ENCODE results near the gene FUT8. TPM values are rescaled to one million over a fixed set of nuclear protein-coding genes. Genes with fewer than 3 reads are reported as not detected.

FUT8 gene
- total RNA-seq, 1 experiment from 2014 or later, result 42.3 TPM

- no peak for TF ChIP-seq ZBTB33 (IDR thresholded peaks at IDR 0.05; ENCODE audit: extremely low read depth, insufficient replicate concordance, low read length)
- TF ChIP-seq SP1 (IDR thresholded peaks at IDR 0.05; ENCODE audit: low read depth), result no peak
Observed at GRCh38 chr14:65628664-65629063, 216.1 kb downstream of the FUT8 start (continued).

GRCh38 chr14:65631040-65631439, 218.5 kb downstream of the FUT8 start:
- ChIA-PET CTCF (interaction anchor here (0.7 kb wide), 1 partner anchor 9 kb away, joined by 3 read pairs; no protein-coding TSS in a partner anchor), RAD21 (ENCODE audit: low non-redundant PET in 1 of 2, low total read pairs in 2 of 2, uncharacterized antibody in 2 of 2, unreplicated experiment in 2 of 2) (no interaction called here), POLR2A (no interaction called here)
- Histone ChIP-seq H3K4me2 (ENCODE audit: low read length) (no peak overlapping the region), H4K20me1 (ENCODE audit: insufficient read depth) (no peaks in the 10 kb centered on the region), H3K79me2 (ENCODE audit: insufficient read depth, low read length) (no peaks in the 10 kb centered on the region), H3K4me1 (ENCODE audit: control insufficient read depth in 1 of 2, insufficient read depth in 2 of 2, low read length in 2 of 2) (no peaks in the 10 kb centered on the region), H3K4me3 (replicated peaks in 1 of 2; ENCODE audit: low read depth in 1 of 2, low read length in 2 of 2) (no peak overlapping the region), H3K27me3 (ENCODE audit: insufficient read depth, low read length) (no peaks in the 10 kb centered on the region), H3K9me3 (ENCODE audit: control insufficient read depth in 1 of 2, insufficient read depth in 1 of 2, low read depth in 1 of 2, low read length in 2 of 2) (no peaks in the 10 kb centered on the region), H3K36me3 (ENCODE audit: control insufficient read depth in 1 of 2, insufficient read depth in 2 of 2, low read length in 2 of 2) (no peaks in the 10 kb centered on the region), H3K9me2 (ENCODE audit: insufficient read depth) (no peaks in the 10 kb centered on the region), H3K9ac (ENCODE audit: low read length) (no peak overlapping the region), H2AFZ (ENCODE audit: low read depth, low read length, poor library complexity, severe bottlenecking) (no peak overlapping the region), H3K27ac (ENCODE audit: low read depth, low read length) (no peak overlapping the region)
- TF ChIP-seq JUND (IDR thresholded peaks at IDR 0.05) (no peak), EZH2 (IDR thresholded peaks at IDR 0.05) (no peak), ELF1 (IDR thresholded peaks at IDR 0.05; ENCODE audit: borderline replicate concordance, low read depth) (no peak), ZFX (IDR thresholded peaks at IDR 0.05) (no peak), EZH2phosphoT487 (IDR thresholded peaks at IDR 0.05; ENCODE audit: borderline replicate concordance) (no peak), CEBPB (IDR thresholded peaks at IDR 0.05; ENCODE audit: low read depth) (no peak), ZNF274 (IDR thresholded peaks at IDR 0.05; ENCODE audit: low read depth, low read length) (no peak), POLR2AphosphoS5 (IDR thresholded peaks at IDR 0.05; ENCODE audit: low read depth, low read length) (no peak), SP1 (IDR thresholded peaks at IDR 0.05; ENCODE audit: low read depth) (no peak), ZBTB33 (IDR thresholded peaks at IDR 0.05; ENCODE audit: extremely low read depth, insufficient replicate concordance, low read length) (no peak), TCF7L2 (IDR thresholded peaks at IDR 0.05; ENCODE audit: borderline replicate concordance, extremely low read depth, insufficient read depth, insufficient read length) (no peak), POLR2A (IDR thresholded peaks at IDR 0.05; ENCODE audit: borderline replicate concordance, extremely low read depth, insufficient read depth, insufficient read length) (no peak), SRF (IDR thresholded peaks at IDR 0.05; ENCODE audit: low read depth) (no peak), YY1 (IDR thresholded peaks at IDR 0.05; ENCODE audit: extremely low read depth, insufficient replicate concordance, low read depth, low read length) (no peak), SIN3A (IDR thresholded peaks at IDR 0.05; ENCODE audit: low read depth) (no peak), FOSL1 (IDR thresholded peaks at IDR 0.05; ENCODE audit: low read depth) (no peak)
- TF ChIP-seq, protein P1, sequence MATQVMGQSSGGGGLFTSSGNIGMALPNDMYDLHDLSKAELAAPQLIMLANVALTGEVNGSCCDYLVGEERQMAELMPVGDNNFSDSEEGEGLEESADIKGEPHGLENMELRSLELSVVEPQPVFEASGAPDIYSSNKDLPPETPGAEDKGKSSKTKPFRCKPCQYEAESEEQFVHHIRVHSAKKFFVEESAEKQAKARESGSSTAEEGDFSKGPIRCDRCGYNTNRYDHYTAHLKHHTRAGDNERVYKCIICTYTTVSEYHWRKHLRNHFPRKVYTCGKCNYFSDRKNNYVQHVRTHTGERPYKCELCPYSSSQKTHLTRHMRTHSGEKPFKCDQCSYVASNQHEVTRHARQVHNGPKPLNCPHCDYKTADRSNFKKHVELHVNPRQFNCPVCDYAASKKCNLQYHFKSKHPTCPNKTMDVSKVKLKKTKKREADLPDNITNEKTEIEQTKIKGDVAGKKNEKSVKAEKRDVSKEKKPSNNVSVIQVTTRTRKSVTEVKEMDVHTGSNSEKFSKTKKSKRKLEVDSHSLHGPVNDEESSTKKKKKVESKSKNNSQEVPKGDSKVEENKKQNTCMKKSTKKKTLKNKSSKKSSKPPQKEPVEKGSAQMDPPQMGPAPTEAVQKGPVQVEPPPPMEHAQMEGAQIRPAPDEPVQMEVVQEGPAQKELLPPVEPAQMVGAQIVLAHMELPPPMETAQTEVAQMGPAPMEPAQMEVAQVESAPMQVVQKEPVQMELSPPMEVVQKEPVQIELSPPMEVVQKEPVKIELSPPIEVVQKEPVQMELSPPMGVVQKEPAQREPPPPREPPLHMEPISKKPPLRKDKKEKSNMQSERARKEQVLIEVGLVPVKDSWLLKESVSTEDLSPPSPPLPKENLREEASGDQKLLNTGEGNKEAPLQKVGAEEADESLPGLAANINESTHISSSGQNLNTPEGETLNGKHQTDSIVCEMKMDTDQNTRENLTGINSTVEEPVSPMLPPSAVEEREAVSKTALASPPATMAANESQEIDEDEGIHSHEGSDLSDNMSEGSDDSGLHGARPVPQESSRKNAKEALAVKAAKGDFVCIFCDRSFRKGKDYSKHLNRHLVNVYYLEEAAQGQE (IDR thresholded peaks at IDR 0.05; ENCODE audit: low read depth), result no peak
- TF ChIP-seq, protein P2, sequence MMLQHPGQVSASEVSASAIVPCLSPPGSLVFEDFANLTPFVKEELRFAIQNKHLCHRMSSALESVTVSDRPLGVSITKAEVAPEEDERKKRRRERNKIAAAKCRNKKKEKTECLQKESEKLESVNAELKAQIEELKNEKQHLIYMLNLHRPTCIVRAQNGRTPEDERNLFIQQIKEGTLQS (IDR thresholded peaks at IDR 0.05), result no peak
- TF ChIP-seq, protein P3, sequence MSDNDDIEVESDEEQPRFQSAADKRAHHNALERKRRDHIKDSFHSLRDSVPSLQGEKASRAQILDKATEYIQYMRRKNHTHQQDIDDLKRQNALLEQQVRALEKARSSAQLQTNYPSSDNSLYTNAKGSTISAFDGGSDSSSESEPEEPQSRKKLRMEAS (IDR thresholded peaks at IDR 0.05), result no peak
- no TSS peak for BruUV-seq (replicated peaks)
- ATAC-seq (no peak), DNase-seq (ENCODE audit: low read depth, low spot score) (no peak)
- intact Hi-C loops (cut with micrococcal nuclease), result no loop called here

Measured in HCT116 (cell line).